ENCODE results near the gene EMX1.

EMX1 gene

GRCh38 chr2:72917138-72917876 is at the start of gene EMX1:
EMX1 (plus strand) TSS chr2:72917519; CDS start chr2:72917853, 334 bp downstream.
- peak in 1 of 2 donors; percentile 28 for DNase-seq (ENCODE audit: low read depth in 2 of 2)

GRCh38 chr2:72871060-72871459 is 46.3 kb upstream of the EMX1 start:
- DNase-seq (ENCODE audit: low read depth in 2 of 2) = no peak

- DNase-seq (ENCODE audit: low read depth in 2 of 2) = no peak
Measured at GRCh38 chr2:72871880-72872279, 45.4 kb upstream of the EMX1 start.

- no peak for DNase-seq (ENCODE audit: low read depth in 2 of 2)
Measured at GRCh38 chr2:72883356-72883962, 33.9 kb upstream of the EMX1 start.

GRCh38 chr2:72886505-72887031 is 30.8 kb upstream of the EMX1 start:
- DNase-seq (ENCODE audit: low read depth in 2 of 2) = no peak

- peak in 1 of 2 donors; percentile 52 for DNase-seq (ENCODE audit: low read depth in 2 of 2)
Measured at GRCh38 chr2:72887032-72887739, 30.1 kb upstream of the EMX1 start, which contains the start of gene SPR. SPR (plus strand) TSS chr2:72887408; CDS start chr2:72887433, 25 bp downstream.

GRCh38 chr2:72887740-72888437 is 29.4 kb upstream of the EMX1 start:
- DNase-seq (ENCODE audit: low read depth in 2 of 2) = peak in 1 of 2 donors; percentile 41

GRCh38 chr2:72888438-72889202 is 28.7 kb upstream of the EMX1 start:
- no peak for DNase-seq (ENCODE audit: low read depth in 2 of 2)

GRCh38 chr2:72889991-72890390 is 27.3 kb upstream of the EMX1 start:
- DNase-seq (ENCODE audit: low read depth in 2 of 2) = no peak

- no peak for DNase-seq (ENCODE audit: low read depth in 2 of 2)
Measured at GRCh38 chr2:72891091-72891818, 26.1 kb upstream of the EMX1 start.

- peak in 1 of 2 donors; percentile 42 for DNase-seq (ENCODE audit: low read depth in 2 of 2)
Measured at GRCh38 chr2:72892506-72893173, 24.7 kb upstream of the EMX1 start.

- DNase-seq (ENCODE audit: low read depth in 2 of 2) = no peak
Measured at GRCh38 chr2:72893594-72894319, 23.6 kb upstream of the EMX1 start.

- DNase-seq (ENCODE audit: low read depth in 2 of 2) = no peak
Measured at GRCh38 chr2:72894514-72894913, 22.8 kb upstream of the EMX1 start.

GRCh38 chr2:72895154-72895553 is 22.2 kb upstream of the EMX1 start:
- no peak for DNase-seq (ENCODE audit: low read depth in 2 of 2)

GRCh38 chr2:72895759-72896281 is 21.5 kb upstream of the EMX1 start:
- DNase-seq (ENCODE audit: low read depth in 2 of 2) = no peak

- no peak for DNase-seq (ENCODE audit: low read depth in 2 of 2)
Measured at GRCh38 chr2:72896446-72896845, 20.9 kb upstream of the EMX1 start.

- DNase-seq (ENCODE audit: low read depth in 2 of 2) = no peak
Measured at GRCh38 chr2:72897785-72898584, 19.3 kb upstream of the EMX1 start.

GRCh38 chr2:72898585-72898906 is 18.8 kb upstream of the EMX1 start:
- DNase-seq (ENCODE audit: low read depth in 2 of 2) = no peak

Measured in stimulated activated CD8-positive, alpha-beta memory T cell treated with anti-CD3 and anti-CD28 coated beads, Interleukin-7, amount 100 ng/mL, for 4 hours (primary cell).